Liver (tissue), 9 donors: Measurements from ENCODE around the gene PAX6. TPM values are rescaled to one million over a fixed set of nuclear protein-coding genes. Genes with fewer than 3 reads are reported as not detected.

Experiments
- DNase-seq: peaks from one replicate; pipeline ENCODE4 v3.0.0-alpha.2; 2017; ENCODE audit warnings: low spot score
- H3K27ac ChIP-seq, 2 donors: one replicate each; pipeline ENCODE4 v1.7.0; 2013; ENCODE audit warnings: inconsistent platforms in 2 of 2, low read length in 2 of 2, control low read depth in 1 of 2, low read depth in 1 of 2, mild to moderate bottlenecking in 1 of 2
- H3K27me3 ChIP-seq, 4 donors: one replicate each; pipeline versions ENCODE4 v1.6.1 to v1.7.0; 2013; ENCODE audit warnings: low read length in 3 of 4, inconsistent platforms in 1 of 4, mild to moderate bottlenecking in 1 of 4, moderate library complexity in 1 of 4; ENCODE audit not compliant: control insufficient read depth in 4 of 4, insufficient read depth in 4 of 4
- H3K36me3 ChIP-seq, 4 donors: one replicate each; pipeline versions ENCODE4 v1.6.1 to v1.7.0; 2013; ENCODE audit warnings: low read length in 3 of 4, mild to moderate bottlenecking in 3 of 4, low read depth in 1 of 4, moderate library complexity in 1 of 4; ENCODE audit not compliant: control insufficient read depth in 4 of 4, insufficient read depth in 3 of 4
- H3K4me1 ChIP-seq, 4 donors: one replicate each; pipeline versions ENCODE4 v1.6.1 to v1.7.0; 2013; ENCODE audit warnings: low read length in 3 of 4, mild to moderate bottlenecking in 3 of 4, moderate library complexity in 1 of 4; ENCODE audit not compliant: control insufficient read depth in 4 of 4, insufficient read depth in 4 of 4
- H3K4me3 ChIP-seq, 3 donors: one replicate each; pipeline versions ENCODE4 v1.6.1 to v1.7.0; 2013; ENCODE audit warnings: low read length in 3 of 3, control low read depth in 1 of 3, low read depth in 1 of 3, mild to moderate bottlenecking in 1 of 3
- H3K9ac ChIP-seq, 2 donors: one replicate each; pipeline ENCODE4 v1.7.0; 2013; ENCODE audit warnings: low read length in 2 of 2, mild to moderate bottlenecking in 2 of 2, moderate library complexity in 2 of 2, control low read depth in 1 of 2, low read depth in 1 of 2
- H3K9me3 ChIP-seq, 4 donors: one replicate each; pipeline versions ENCODE4 v1.6.1 to v1.7.0; 2013; ENCODE audit warnings: low read length in 3 of 4; ENCODE audit not compliant: control insufficient read depth in 4 of 4
- ATF3 ChIP-seq: IDR thresholded peaks from 2 replicates; pipeline ENCODE4 v1.6.1; 2016; ENCODE audit warnings: antibody characterized with exemption
- CTCF ChIP-seq: fragments of 150-350 bp; IDR thresholded peaks from 2 replicates; pipeline ENCODE4 v1.5.1; 2017; ENCODE audit warnings: improper control_type of control experiment, low read depth, low read length; ENCODE audit not compliant: missing input control
- EGR1 ChIP-seq, 2 donors: IDR thresholded peaks; 2 replicates each; pipeline ENCODE4 v1.6.1; 2016 to 2018; ENCODE audit warnings: antibody characterized with exemption in 2 of 2, low read depth in 2 of 2
- FOXA1 ChIP-seq: IDR thresholded peaks from 2 replicates; pipeline ENCODE4 v1.6.1; 2016; ENCODE audit warnings: antibody characterized with exemption
- FOXA2 ChIP-seq: IDR thresholded peaks from 2 replicates; pipeline ENCODE4 v1.6.1; 2016; ENCODE audit warnings: antibody characterized with exemption
- GABPA ChIP-seq, 2 donors: IDR thresholded peaks in 1 of 2; conservative IDR thresholded peaks in 1 of 2; 2 replicates each; pipeline ENCODE4 v1.6.1; 2016; ENCODE audit warnings: antibody characterized with exemption in 2 of 2, mild to moderate bottlenecking in 1 of 2, moderate library complexity in 1 of 2
- HNF4A ChIP-seq, 2 donors: conservative IDR thresholded peaks; 2 replicates each; pipeline ENCODE4 v1.6.1; 2016; ENCODE audit warnings: antibody characterized with exemption in 2 of 2, mild to moderate bottlenecking in 2 of 2
- HNF4G ChIP-seq: IDR thresholded peaks from 2 replicates; pipeline ENCODE4 v1.6.1; 2016; ENCODE audit warnings: antibody characterized with exemption
- JUND ChIP-seq, 2 donors: IDR thresholded peaks; 2 replicates each; pipeline ENCODE4 v1.6.1; 2016; ENCODE audit warnings: antibody characterized with exemption in 2 of 2
- MAX ChIP-seq: IDR thresholded peaks from 2 replicates; pipeline ENCODE4 v1.6.1; 2016; ENCODE audit warnings: antibody characterized with exemption
- NR2F2 ChIP-seq: IDR thresholded peaks from 2 replicates; pipeline ENCODE4 v1.6.1; 2016; ENCODE audit warnings: antibody characterized with exemption
- RAD21 ChIP-seq, 2 donors: IDR thresholded peaks; 2 replicates each; pipeline ENCODE4 v1.6.1; 2016; ENCODE audit warnings: antibody characterized with exemption in 2 of 2, mild to moderate bottlenecking in 2 of 2
- REST ChIP-seq: IDR thresholded peaks from 2 replicates; pipeline ENCODE4 v1.6.1; 2016; ENCODE audit warnings: antibody characterized with exemption, mild to moderate bottlenecking
- RXRA ChIP-seq, 2 donors: IDR thresholded peaks; 2 replicates each; pipeline ENCODE4 v1.6.1; 2017 to 2018; ENCODE audit warnings: antibody characterized with exemption in 2 of 2, mild to moderate bottlenecking in 1 of 2
- SP1 ChIP-seq: IDR thresholded peaks from 2 replicates; pipeline ENCODE4 v1.6.1; 2018; ENCODE audit warnings: antibody characterized with exemption, mild to moderate bottlenecking
- TAF1 ChIP-seq: conservative IDR thresholded peaks from 2 replicates; pipeline ENCODE4 v1.6.1; 2016; ENCODE audit warnings: antibody characterized with exemption, mild to moderate bottlenecking
- YY1 ChIP-seq: IDR thresholded peaks from 2 replicates; pipeline ENCODE4 v1.6.1; 2016; ENCODE audit warnings: antibody characterized with exemption, mild to moderate bottlenecking
- ZBTB33 ChIP-seq: IDR thresholded peaks from 2 replicates; pipeline ENCODE4 v1.6.1; 2016; ENCODE audit warnings: antibody characterized with exemption
- WGBS: extraction: QIAGEN DNeasy Blood & Tissue Kit; methylation state at CpG from one replicate; pipeline ENCODE4 v1.1.7; 2013; 5-methylcytosine and 5-hydroxymethylcytosine counted together
- polyA plus RNA-seq, 2 donors: library from polyadenylated mRNA; stranded (reverse) in 1 of 2; unstranded in 1 of 2; fragments of 200-250 nt in 1 of 2; fragments of >200 nt in 1 of 2; fragmentation: Nextera tagmentation in 1 of 2; extraction: Ambion mirVana in 1 of 2; gene quantifications; one replicate each; pipeline versions ENCODE4 v1.2.1 to v1.2.3, GENCODE V29; 2013 to 2015
- total RNA-seq, 2 donors: library from RNA; depleted of rRNA; stranded (reverse); fragments of >200 nt; gene quantifications; one replicate each; pipeline ENCODE4 v1.2.3, GENCODE V29; 2014
- donor health status: healthy.
- donor health status: healthy.
- donor health status: healthy.
- donor health status: healthy.
- donor health status: healthy.

PAX6 gene
- total and polyA plus RNA-seq, 4 donors, result not detected

- Histone ChIP-seq H3K9ac (no peak overlapping the region), H3K9me3 (no peaks in the 10 kb centered on the region), H3K27ac (no peak overlapping the region), H3K27me3 (peaks cover 0 to 3% (median 0%) of the 10 kb centered on the region in 4 donors), H3K4me3 (no peak overlapping the region), H3K36me3 (no peaks in the 10 kb centered on the region), H3K4me1 (no peaks in the 10 kb centered on the region)
- DNase-seq, result no peak
- no peak for TF ChIP-seq JUND (IDR thresholded peaks at IDR 0.05)
- 99% methylated on average over 1 of the region's 1 CpG for WGBS
Observed at GRCh38 chr11:31855466-31855865, 44.3 kb upstream of the PAX6 start.

- Histone ChIP-seq H3K4me3 (no peak overlapping the region), H3K36me3 (no peaks in the 10 kb centered on the region), H3K27ac (no peak overlapping the region), H3K9me3 (no peaks in the 10 kb centered on the region), H3K9ac (no peak overlapping the region), H3K4me1 (no peaks in the 10 kb centered on the region), H3K27me3 (peaks cover 0 to 3% (median 0%) of the 10 kb centered on the region in 4 donors)
- WGBS, result 74% methylated on average over 4 of the region's 4 CpGs
- no peak for TF ChIP-seq MAX
- no peak for TF ChIP-seq REST
- TF ChIP-seq JUND (IDR thresholded peaks at IDR 0.05), result no peak
- TF ChIP-seq RXRA (IDR thresholded peaks at IDR 0.05), result no peak
- no peak for TF ChIP-seq HNF4G
- TF ChIP-seq RAD21 (IDR thresholded peaks at IDR 0.05), result no peak
- no peak for TF ChIP-seq HNF4A (conservative IDR thresholded peaks at IDR 0.05)
- TF ChIP-seq ATF3, result no peak
- no peak for TF ChIP-seq TAF1
- TF ChIP-seq ZBTB33, result no peak
- TF ChIP-seq FOXA2, result no peak
- TF ChIP-seq NR2F2, result no peak
- no peak for TF ChIP-seq SP1
- no peak for TF ChIP-seq YY1
- no peak for TF ChIP-seq CTCF
- TF ChIP-seq GABPA (IDR thresholded peaks at IDR 0.05 in 1 of 2, conservative IDR thresholded peaks at IDR 0.05 in 1 of 2), result no peak
- TF ChIP-seq EGR1 (IDR thresholded peaks at IDR 0.05; ENCODE audit: low read depth in 2 of 2), result no peak
- no peak for TF ChIP-seq FOXA1
- no peak for DNase-seq
Observed at GRCh38 chr11:31850365-31850764, 39.2 kb upstream of the PAX6 start.
